ENCODE data around the gene MUL1.

The MUL1 gene

GRCh38 chr1:20538760-20539551 is 31.0 kb upstream of the MUL1 start:
- no peaks in the 10 kb centered on the region for H3K4me1 ChIP-seq (ENCODE audit: control insufficient read depth, insufficient read depth, low read length)
- no peaks in the 10 kb centered on the region for H3K36me3 ChIP-seq (ENCODE audit: control insufficient read depth, insufficient read depth, low read length)
- WGBS, 2 experiments: 86 to 88% methylated on average over 3 of the region's 3 CpGs
- no peak overlapping the region for H3K4me3 ChIP-seq (ENCODE audit: insufficient read depth, low read depth, low read length)
- no peaks in the 10 kb centered on the region for H3K9me3 ChIP-seq (ENCODE audit: control insufficient read depth, low read length)
- H3K27me3 ChIP-seq (ENCODE audit: control insufficient read depth, insufficient read depth, low read length, poor library complexity, severe bottlenecking): peaks cover 29% of the 10 kb centered on the region
- no peak overlapping the region for H3K27ac ChIP-seq (ENCODE audit: insufficient read depth, low read depth, low read length, poor library complexity, severe bottlenecking)

DNA sequence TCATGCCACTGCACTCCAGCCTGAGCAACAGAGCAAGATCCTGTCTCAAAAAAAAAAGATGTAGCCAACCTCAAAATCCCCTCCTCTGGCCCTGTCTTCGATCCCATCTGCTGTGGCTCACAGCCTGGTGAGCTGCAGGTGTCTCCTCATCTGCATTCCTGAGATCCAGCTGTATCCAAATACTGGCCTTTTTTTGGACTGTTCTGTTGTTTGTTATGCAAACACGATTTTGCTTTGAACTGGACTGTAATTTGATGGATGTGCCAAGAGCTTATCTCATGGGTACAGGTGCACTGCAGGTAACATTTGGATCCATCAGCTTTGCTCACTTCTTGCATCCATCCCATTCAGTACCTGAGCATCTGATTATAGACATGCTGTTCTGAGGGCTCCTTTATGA is 30.3 kb upstream of the MUL1 start:
- H3K4me3 ChIP-seq (ENCODE audit: insufficient read depth, low read depth, low read length): no peak overlapping the region
- 42 to 47% methylated on average over 2 of the region's 2 CpGs for WGBS, 2 experiments
- H3K27me3 ChIP-seq (ENCODE audit: control insufficient read depth, insufficient read depth, low read length, poor library complexity, severe bottlenecking): peaks cover 31% of the 10 kb centered on the region
- H3K27ac ChIP-seq (ENCODE audit: insufficient read depth, low read depth, low read length, poor library complexity, severe bottlenecking): no peak overlapping the region
- H3K4me1 ChIP-seq (ENCODE audit: control insufficient read depth, insufficient read depth, low read length): no peaks in the 10 kb centered on the region
- H3K9me3 ChIP-seq (ENCODE audit: control insufficient read depth, low read length): no peaks in the 10 kb centered on the region
- no peaks in the 10 kb centered on the region for H3K36me3 ChIP-seq (ENCODE audit: control insufficient read depth, insufficient read depth, low read length)

- H3K36me3 ChIP-seq (ENCODE audit: control insufficient read depth, insufficient read depth, low read length): no peaks in the 10 kb centered on the region
- H3K27ac ChIP-seq (ENCODE audit: insufficient read depth, low read depth, low read length, poor library complexity, severe bottlenecking): no peak overlapping the region
- WGBS, 2 experiments: 72 to 73% methylated on average over 12 of the region's 12 CpGs
- no peaks in the 10 kb centered on the region for H3K9me3 ChIP-seq (ENCODE audit: control insufficient read depth, low read length)
- peaks cover 36% of the 10 kb centered on the region for H3K27me3 ChIP-seq (ENCODE audit: control insufficient read depth, insufficient read depth, low read length, poor library complexity, severe bottlenecking)
- no peaks in the 10 kb centered on the region for H3K4me1 ChIP-seq (ENCODE audit: control insufficient read depth, insufficient read depth, low read length)
- no peak overlapping the region for H3K4me3 ChIP-seq (ENCODE audit: insufficient read depth, low read depth, low read length)
These were observed 26.9 kb upstream of the MUL1 start for GRCh38 chr1:20534659-20535417.

DNA sequence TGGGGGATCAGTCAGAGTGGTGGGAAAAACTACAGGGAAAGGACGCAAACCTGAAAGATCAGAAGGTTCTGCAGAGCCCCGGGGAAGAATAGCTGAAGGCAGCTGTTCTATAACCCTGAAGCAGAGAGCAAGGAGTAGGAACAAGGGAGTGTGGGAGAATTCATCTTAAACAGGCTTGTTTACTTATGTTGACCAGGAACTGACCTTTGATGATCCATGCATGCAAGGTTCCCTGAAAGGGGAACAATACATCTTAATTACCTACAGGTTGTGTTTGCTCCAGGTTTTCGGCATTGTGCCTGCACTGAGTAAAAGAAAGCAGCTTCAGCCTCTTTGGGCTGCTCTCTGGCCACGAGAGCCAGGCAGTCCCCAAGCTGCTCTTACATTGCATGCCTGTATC is 25.7 kb upstream of the MUL1 start:
- WGBS, 2 experiments: 78 to 84% methylated on average over 4 of the region's 4 CpGs
- H3K27me3 ChIP-seq (ENCODE audit: control insufficient read depth, insufficient read depth, low read length, poor library complexity, severe bottlenecking): peaks cover 31% of the 10 kb centered on the region
- no peaks in the 10 kb centered on the region for H3K36me3 ChIP-seq (ENCODE audit: control insufficient read depth, insufficient read depth, low read length)

DNA sequence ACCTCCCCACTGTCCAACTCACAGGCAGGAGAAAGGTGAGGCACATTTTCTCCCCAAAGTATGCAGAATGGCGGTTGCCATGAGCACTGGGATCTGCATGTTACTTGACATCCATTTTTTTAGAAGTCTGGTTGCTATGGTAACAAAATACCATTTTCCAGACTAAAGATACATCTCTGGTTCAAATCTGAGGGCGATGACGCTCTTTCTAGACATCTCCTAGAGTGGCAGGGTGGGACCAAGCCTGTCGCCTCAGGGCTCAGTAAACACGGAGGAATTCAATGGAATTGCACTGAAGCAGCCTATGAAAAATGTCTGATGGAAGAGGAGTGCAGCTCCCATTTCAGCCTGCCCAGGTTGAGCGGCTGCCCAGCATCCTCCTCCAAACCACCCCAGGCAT is 22.9 kb upstream of the MUL1 start:
- no peaks in the 10 kb centered on the region for H3K9me3 ChIP-seq (ENCODE audit: control insufficient read depth, low read length)
- no peaks in the 10 kb centered on the region for H3K36me3 ChIP-seq (ENCODE audit: control insufficient read depth, insufficient read depth, low read length)
- no peak overlapping the region for H3K27ac ChIP-seq (ENCODE audit: insufficient read depth, low read depth, low read length, poor library complexity, severe bottlenecking)
- H3K4me3 ChIP-seq (ENCODE audit: insufficient read depth, low read depth, low read length): no peak overlapping the region
- 77 to 79% methylated on average over 6 of the region's 6 CpGs for WGBS, 2 experiments
- no peaks in the 10 kb centered on the region for H3K4me1 ChIP-seq (ENCODE audit: control insufficient read depth, insufficient read depth, low read length)
- peaks cover 24% of the 10 kb centered on the region for H3K27me3 ChIP-seq (ENCODE audit: control insufficient read depth, insufficient read depth, low read length, poor library complexity, severe bottlenecking)

More for the DNA sequence above, 25.7 kb upstream of the MUL1 start:
- Histone ChIP-seq H3K4me1 (ENCODE audit: control insufficient read depth, insufficient read depth, low read length) (no peaks in the 10 kb centered on the region), H3K27ac (ENCODE audit: insufficient read depth, low read depth, low read length, poor library complexity, severe bottlenecking) (no peak overlapping the region), H3K4me3 (ENCODE audit: insufficient read depth, low read depth, low read length) (no peak overlapping the region), H3K9me3 (ENCODE audit: control insufficient read depth, low read length) (no peaks in the 10 kb centered on the region)

- H3K27ac ChIP-seq (ENCODE audit: insufficient read depth, low read depth, low read length, poor library complexity, severe bottlenecking): no peak overlapping the region
- H3K27me3 ChIP-seq (ENCODE audit: control insufficient read depth, insufficient read depth, low read length, poor library complexity, severe bottlenecking): peaks cover 24% of the 10 kb centered on the region
- no peaks in the 10 kb centered on the region for H3K4me1 ChIP-seq (ENCODE audit: control insufficient read depth, insufficient read depth, low read length)
- H3K9me3 ChIP-seq (ENCODE audit: control insufficient read depth, low read length): no peaks in the 10 kb centered on the region
- no peaks in the 10 kb centered on the region for H3K36me3 ChIP-seq (ENCODE audit: control insufficient read depth, insufficient read depth, low read length)
- 77 to 84% methylated on average over 8 of the region's 8 CpGs for WGBS, 2 experiments
- H3K4me3 ChIP-seq (ENCODE audit: insufficient read depth, low read depth, low read length): no peak overlapping the region
These were observed 22.4 kb upstream of the MUL1 start for GRCh38 chr1:20530306-20530705.

- H3K36me3 ChIP-seq (ENCODE audit: control insufficient read depth, insufficient read depth, low read length): no peaks in the 10 kb centered on the region
- H3K4me3 ChIP-seq (ENCODE audit: insufficient read depth, low read depth, low read length): no peak overlapping the region
- WGBS, 2 experiments: 72 to 74% methylated on average over 7 of the region's 7 CpGs
- H3K27me3 ChIP-seq (ENCODE audit: control insufficient read depth, insufficient read depth, low read length, poor library complexity, severe bottlenecking): peaks cover 17% of the 10 kb centered on the region
- H3K4me1 ChIP-seq (ENCODE audit: control insufficient read depth, insufficient read depth, low read length): no peaks in the 10 kb centered on the region
- no peaks in the 10 kb centered on the region for H3K9me3 ChIP-seq (ENCODE audit: control insufficient read depth, low read length)
- H3K27ac ChIP-seq (ENCODE audit: insufficient read depth, low read depth, low read length, poor library complexity, severe bottlenecking): no peak overlapping the region
These were observed 20.3 kb upstream of the MUL1 start for GRCh38 chr1:20528221-20528620.

DNA sequence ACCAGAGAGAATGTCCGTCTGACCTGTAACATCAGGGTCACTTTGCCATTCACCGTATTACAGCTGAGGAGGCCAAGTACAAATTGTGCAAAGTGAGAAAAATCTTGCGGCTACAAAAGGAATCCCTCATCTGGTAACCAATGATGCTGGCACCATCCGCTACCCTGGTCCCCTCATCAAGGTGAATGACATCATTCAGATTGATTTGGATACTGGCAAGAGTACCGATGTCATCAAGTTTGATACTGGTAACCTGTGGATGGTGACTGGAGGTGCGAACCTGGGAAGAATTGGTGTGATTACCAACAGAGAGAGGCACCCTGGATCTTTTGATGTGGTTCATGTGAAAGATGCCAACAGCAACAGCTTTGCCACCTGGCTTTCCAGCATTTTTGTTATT is 18.3 kb upstream of the MUL1 start:
- Histone ChIP-seq H3K27ac (ENCODE audit: insufficient read depth, low read depth, low read length, poor library complexity, severe bottlenecking) (no peak overlapping the region), H3K4me3 (ENCODE audit: insufficient read depth, low read depth, low read length) (no peak overlapping the region), H3K27me3 (ENCODE audit: control insufficient read depth, insufficient read depth, low read length, poor library complexity, severe bottlenecking) (peaks cover 17% of the 10 kb centered on the region), H3K9me3 (ENCODE audit: control insufficient read depth, low read length) (no peaks in the 10 kb centered on the region), H3K4me1 (ENCODE audit: control insufficient read depth, insufficient read depth, low read length) (no peaks in the 10 kb centered on the region), H3K36me3 (ENCODE audit: control insufficient read depth, insufficient read depth, low read length) (no peaks in the 10 kb centered on the region)
- 92 to 93% methylated on average over 6 of the region's 6 CpGs for WGBS, 2 experiments

DNA sequence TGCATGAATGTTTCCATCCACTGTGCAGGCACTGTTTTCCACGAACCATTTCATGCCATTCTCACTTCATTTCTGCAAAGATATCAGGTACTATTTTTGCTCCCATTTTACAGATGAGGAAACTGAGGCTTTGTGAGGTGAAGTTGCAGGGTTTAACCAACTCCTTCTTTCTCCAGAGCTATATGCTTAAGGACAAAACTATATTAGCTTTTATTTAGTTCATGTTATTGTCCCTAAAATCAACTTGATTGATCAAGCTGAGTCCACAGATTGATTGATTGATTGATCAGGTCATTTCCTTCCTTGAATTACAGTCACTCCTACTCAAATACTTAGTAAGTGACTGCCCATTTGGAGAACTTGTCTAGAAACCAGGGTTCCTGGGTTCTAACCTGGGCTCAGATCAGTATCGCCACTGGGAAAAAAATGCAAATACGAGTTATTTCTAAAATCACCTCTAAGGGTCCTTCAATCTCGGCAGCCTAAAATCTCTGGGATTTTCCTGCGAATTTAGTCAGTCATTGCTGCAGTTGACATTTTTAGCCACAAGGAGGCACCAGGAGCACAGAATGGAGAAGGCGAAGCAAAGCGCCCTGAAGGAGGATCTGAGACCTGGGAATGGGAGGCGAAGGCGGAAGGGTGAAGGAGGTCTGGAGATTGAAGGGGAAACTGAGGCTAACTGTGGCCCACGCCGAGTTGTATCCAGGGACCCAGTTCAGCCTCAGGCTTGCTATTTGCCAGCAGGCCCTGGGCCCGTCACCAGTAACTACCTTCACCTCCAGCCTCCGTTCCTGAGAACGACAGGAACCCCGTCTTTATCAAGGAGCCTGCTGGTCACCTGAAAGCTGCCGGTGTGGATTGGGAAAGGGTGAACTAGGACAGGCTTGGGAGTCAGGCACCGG is 14.3 kb upstream of the MUL1 start:
- H3K36me3 ChIP-seq (ENCODE audit: control insufficient read depth, insufficient read depth, low read length): no peaks in the 10 kb centered on the region
- no peak overlapping the region for H3K4me3 ChIP-seq (ENCODE audit: insufficient read depth, low read depth, low read length)
- 33% methylated on average over 17 of the region's 17 CpGs for WGBS, 2 experiments
- H3K9me3 ChIP-seq (ENCODE audit: control insufficient read depth, low read length): no peaks in the 10 kb centered on the region
- H3K27me3 ChIP-seq (ENCODE audit: control insufficient read depth, insufficient read depth, low read length, poor library complexity, severe bottlenecking): peaks cover 8% of the 10 kb centered on the region
- no peaks in the 10 kb centered on the region for H3K4me1 ChIP-seq (ENCODE audit: control insufficient read depth, insufficient read depth, low read length)
- no peak overlapping the region for H3K27ac ChIP-seq (ENCODE audit: insufficient read depth, low read depth, low read length, poor library complexity, severe bottlenecking)

Data from ectodermal cell (in vitro differentiated cells).